Measurements from ENCODE around the gene GFY. TPM values are rescaled to one million over a fixed set of nuclear protein-coding genes. Genes with fewer than 3 reads are reported as not detected.

Gene GFY
- total and polyA plus RNA-seq, 5 donors: not detected

GRCh38 chr19:49447485-49448431 lies 22.6 kb downstream of the GFY start:
- Histone ChIP-seq H3K4me3 (ENCODE audit: low read length) (no peak overlapping the region), H3K4me1 (ENCODE audit: control insufficient read depth, insufficient read depth, low read length) (no peaks in the 10 kb centered on the region), H3K27me3 (ENCODE audit: control insufficient read depth, insufficient read depth) (no peaks in the 10 kb centered on the region), H3K9me3 (ENCODE audit: control insufficient read depth, low read length) (no peaks in the 10 kb centered on the region), H3K27ac (ENCODE audit: low read length) (no peak overlapping the region)
- intact Hi-C loops (cut with DNase I): loop anchor here in 2 of 4 donors (10.0 kb wide), 2 partner anchors 83 to 183 kb away; partner anchors contain the start of genes DKKL1 (in 1 of the 2) and TEAD2 (in 1 of the 2)
- DNase-seq (peak; percentile 76 to 87 (median 81)), ATAC-seq (no peak)
- 67% methylated on average over 32 of the region's 32 CpGs for WGBS

DNA sequence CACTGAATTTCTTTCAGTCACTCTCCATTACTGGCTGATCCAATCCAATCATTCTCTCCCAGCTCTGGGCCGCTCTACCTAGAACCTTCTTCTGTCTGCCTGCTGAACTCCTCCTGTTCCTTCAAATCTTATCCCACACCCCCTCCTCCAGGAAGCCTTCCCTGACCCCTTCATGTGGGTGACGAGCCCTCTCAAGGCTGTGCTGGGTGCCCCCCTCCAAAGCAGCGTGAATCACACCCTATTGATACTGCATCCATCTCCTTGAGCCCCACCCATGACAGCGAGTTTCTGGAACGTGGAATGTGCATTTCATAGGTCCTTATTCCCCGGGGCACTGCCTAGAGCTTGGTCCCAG lies 23.2 kb downstream of the GFY start:
- intact Hi-C loops (cut with DNase I): loop anchor here in 2 of 4 donors (10.0 kb wide), 2 partner anchors 84 to 184 kb away; partner anchors contain the start of genes DKKL1 (in 1 of the 2) and TEAD2 (in 1 of the 2)
- Histone ChIP-seq H3K27me3 (ENCODE audit: control insufficient read depth, insufficient read depth) (no peaks in the 10 kb centered on the region), H3K4me3 (ENCODE audit: low read length) (no peak overlapping the region), H3K4me1 (ENCODE audit: control insufficient read depth, insufficient read depth, low read length) (no peaks in the 10 kb centered on the region), H3K9me3 (ENCODE audit: control insufficient read depth, low read length) (no peaks in the 10 kb centered on the region), H3K27ac (ENCODE audit: low read length) (no peak overlapping the region)
- WGBS: 92% methylated on average over 6 of the region's 6 CpGs
- ATAC-seq (no peak), DNase-seq (no peak)

- intact Hi-C loops (cut with DNase I): no loop called here
- Histone ChIP-seq H3K27me3 (ENCODE audit: control insufficient read depth, insufficient read depth) (no peaks in the 10 kb centered on the region), H3K27ac (ENCODE audit: low read length) (no peak overlapping the region)
Measured at GRCh38 chr19:49450405-49450804, 25.2 kb downstream of the GFY start.

DNA sequence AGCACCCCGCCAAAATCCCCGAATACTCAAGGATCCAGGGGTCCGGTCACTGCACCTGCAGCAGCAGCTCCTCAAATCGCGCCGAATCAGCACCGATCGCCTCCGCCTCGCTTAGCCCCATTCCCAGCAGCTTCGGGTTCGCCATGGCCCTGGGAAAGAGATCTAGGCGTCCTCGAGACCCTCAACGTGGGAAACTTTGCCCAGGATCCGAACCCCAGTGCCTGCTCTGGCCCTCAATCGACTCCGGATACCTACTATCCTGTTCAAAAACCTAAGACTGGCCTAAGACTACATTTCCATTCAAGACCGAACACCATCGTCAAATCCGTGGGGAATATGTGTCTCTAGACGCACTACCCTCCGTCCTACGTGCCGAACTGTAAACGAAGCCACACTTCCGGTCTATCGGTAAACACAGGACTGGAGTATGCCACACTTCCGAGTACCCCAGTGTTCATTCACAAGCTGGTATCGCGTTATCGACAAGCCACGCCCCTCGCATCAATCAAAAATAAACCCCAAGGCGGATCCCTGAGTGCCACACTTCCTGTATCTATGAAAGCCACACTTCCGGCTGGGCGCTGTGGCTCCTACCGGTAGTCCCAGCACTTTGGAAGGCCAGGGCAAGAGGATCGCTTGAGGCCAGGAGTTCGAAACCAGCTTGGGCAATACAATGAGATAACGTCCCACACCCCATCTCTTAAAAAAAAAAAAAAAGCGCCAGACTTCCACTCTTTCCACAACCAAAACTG lies 26.4 kb downstream of the GFY start, which contains the start of gene PIH1D1:
Gene PIH1D1 (minus strand): TSS at position 385 of the 752 bp plus-strand sequence. CDS start 240 bp downstream, at position 145.
- intact Hi-C loops (cut with DNase I): no loop called here
- no peaks in the 10 kb centered on the region for H3K4me1 ChIP-seq (ENCODE audit: control insufficient read depth, insufficient read depth, low read length)
- peak within 1 kb of the TSS; percentile 98 for H3K27ac ChIP-seq (ENCODE audit: low read length)
- H3K9me3 ChIP-seq (ENCODE audit: control insufficient read depth, low read length): no peaks in the 10 kb centered on the region
- 1% methylated on average over 42 of the region's 42 CpGs for WGBS
- H3K4me3 ChIP-seq (ENCODE audit: low read length): peak within 1 kb of the TSS; percentile 78
- DNase-seq (peak; percentile 96 to 99 (median 97)), ATAC-seq (peak; percentile 84 to 86)
- no peaks in the 10 kb centered on the region for H3K27me3 ChIP-seq (ENCODE audit: control insufficient read depth, insufficient read depth)

More at GRCh38 chr19:49450405-49450804, 25.2 kb downstream of the GFY start:
- ATAC-seq (no peak), DNase-seq (peak in 1 of 3 donors; percentile 20)
- Histone ChIP-seq H3K4me1 (ENCODE audit: control insufficient read depth, insufficient read depth, low read length) (no peaks in the 10 kb centered on the region), H3K9me3 (ENCODE audit: control insufficient read depth, low read length) (no peaks in the 10 kb centered on the region), H3K4me3 (ENCODE audit: low read length) (no peak overlapping the region)
- 85% methylated on average over 7 of the region's 7 CpGs for WGBS

- Histone ChIP-seq H3K9me3 (ENCODE audit: control insufficient read depth, low read length) (no peaks in the 10 kb centered on the region), H3K4me3 (ENCODE audit: low read length) (peak within 1 kb of the TSS; percentile 78), H3K4me1 (ENCODE audit: control insufficient read depth, insufficient read depth, low read length) (no peaks in the 10 kb centered on the region), H3K27me3 (ENCODE audit: control insufficient read depth, insufficient read depth) (no peaks in the 10 kb centered on the region), H3K27ac (ENCODE audit: low read length) (peak within 1 kb of the TSS; percentile 98)
- intact Hi-C loops (cut with DNase I): no loop called here
- peak; percentile 93 to 95 for ATAC-seq
- WGBS: under 1% methylated on average over 66 of the region's 66 CpGs
- DNase-seq: peak; percentile 98 to 99 (median 99)
Measured at GRCh38 chr19:49453013-49453756, 28.0 kb downstream of the GFY start, which contains the start of gene ALDH16A1. Gene ALDH16A1 (plus strand): TSS chr19:49453225. CDS start chr19:49453332, 107 bp downstream.

DNA sequence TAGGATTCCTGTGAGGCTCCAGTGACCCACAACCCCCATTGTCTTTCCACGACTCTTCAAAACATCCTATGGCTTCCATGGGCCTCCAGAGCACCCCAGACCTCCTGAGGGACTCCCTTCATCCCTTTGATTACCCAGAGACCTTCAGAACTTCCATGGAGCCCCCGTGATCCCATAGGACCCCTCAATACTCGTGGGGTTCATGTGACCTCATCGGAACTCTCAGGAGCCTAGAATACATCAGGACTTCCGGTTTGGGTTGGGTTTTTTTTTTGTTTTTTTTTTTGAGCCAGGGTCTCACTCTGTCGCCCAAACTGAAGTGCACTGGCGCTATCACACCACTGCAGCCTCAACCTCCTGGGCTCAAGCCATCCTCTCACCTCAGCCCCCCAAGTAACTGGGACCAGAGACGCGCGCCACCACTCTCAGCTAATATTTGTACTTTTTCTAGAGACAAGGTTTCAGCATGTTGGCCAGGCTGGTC lies 28.6 kb downstream of the GFY start:
- 36% methylated on average over 10 of the region's 10 CpGs for WGBS
- ATAC-seq: no peak
- Histone ChIP-seq H3K27me3 (ENCODE audit: control insufficient read depth, insufficient read depth) (no peaks in the 10 kb centered on the region), H3K27ac (ENCODE audit: low read length) (peak overlapping the region; percentile 98), H3K4me3 (ENCODE audit: low read length) (peak overlapping the region; percentile 78), H3K9me3 (ENCODE audit: control insufficient read depth, low read length) (no peaks in the 10 kb centered on the region), H3K4me1 (ENCODE audit: control insufficient read depth, insufficient read depth, low read length) (no peaks in the 10 kb centered on the region)
- DNase-seq: peak in 1 of 3 donors; percentile 48
- intact Hi-C loops (cut with DNase I): no loop called here

DNA sequence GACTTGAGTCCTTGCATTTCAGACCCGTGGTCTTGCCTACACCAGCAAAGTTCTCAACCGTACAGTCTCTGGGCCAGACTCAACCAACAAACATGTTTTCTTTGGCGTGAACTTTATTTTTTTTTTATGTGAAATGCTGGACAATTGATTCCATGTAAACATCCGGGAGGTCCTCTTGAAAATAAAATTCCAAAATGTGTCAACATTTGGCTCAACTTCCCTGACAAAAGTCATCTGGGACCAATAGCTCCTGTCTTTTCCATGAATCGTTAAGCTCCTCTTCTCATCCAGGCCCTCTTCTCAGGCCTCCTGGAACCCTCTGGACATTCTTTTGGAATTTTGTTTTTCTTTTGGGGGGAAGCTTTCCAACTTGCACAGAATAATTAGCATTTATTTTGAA lies 30.6 kb downstream of the GFY start:
- H3K4me1 ChIP-seq (ENCODE audit: control insufficient read depth, insufficient read depth, low read length): no peaks in the 10 kb centered on the region
- ATAC-seq: no peak
- WGBS: 46% methylated on average over 5 of the region's 5 CpGs
- H3K9me3 ChIP-seq (ENCODE audit: control insufficient read depth, low read length): no peaks in the 10 kb centered on the region
- H3K27ac ChIP-seq (ENCODE audit: low read length): no peak overlapping the region
- H3K4me3 ChIP-seq (ENCODE audit: low read length): no peak overlapping the region
- H3K27me3 ChIP-seq (ENCODE audit: control insufficient read depth, insufficient read depth): no peaks in the 10 kb centered on the region
- intact Hi-C loops (cut with DNase I): no loop called here
- DNase-seq: no peak

- H3K4me3 ChIP-seq (ENCODE audit: low read length): no peak overlapping the region
- 65% methylated on average over 5 of the region's 5 CpGs for WGBS
- H3K9me3 ChIP-seq (ENCODE audit: control insufficient read depth, low read length): no peaks in the 10 kb centered on the region
- no peak for ATAC-seq
- H3K27me3 ChIP-seq (ENCODE audit: control insufficient read depth, insufficient read depth): no peaks in the 10 kb centered on the region
- peak overlapping the region; percentile 88 for H3K27ac ChIP-seq (ENCODE audit: low read length)
- intact Hi-C loops (cut with DNase I): no loop called here
- H3K4me1 ChIP-seq (ENCODE audit: control insufficient read depth, insufficient read depth, low read length): no peaks in the 10 kb centered on the region
- DNase-seq: no peak
Measured at GRCh38 chr19:49456326-49456725, 31.1 kb downstream of the GFY start.

GRCh38 chr19:49458567-49458903 lies 33.3 kb downstream of the GFY start:
- 93% methylated on average over 5 of the region's 5 CpGs for WGBS
- DNase-seq: no peak
- intact Hi-C loops (cut with DNase I): no loop called here

DNA sequence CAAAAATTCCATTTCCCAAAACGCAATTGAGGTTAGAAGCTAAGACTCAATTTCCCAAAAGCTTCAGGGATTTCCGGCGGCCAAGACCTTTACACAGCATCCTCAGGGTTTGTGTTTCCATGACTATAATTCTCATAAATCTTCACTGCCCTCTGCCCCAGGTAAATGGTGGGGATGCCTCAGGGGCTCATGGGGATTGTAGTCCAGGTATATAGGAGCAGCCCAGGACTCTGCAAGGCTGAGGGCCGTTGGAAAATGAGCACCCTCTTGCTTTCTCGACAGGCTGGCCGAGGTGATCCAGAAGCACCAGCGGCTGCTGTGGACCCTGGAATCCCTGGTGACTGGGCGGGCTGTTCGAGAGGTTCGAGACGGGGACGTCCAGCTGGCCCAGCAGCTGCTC lies 34.2 kb downstream of the GFY start:
- intact Hi-C loops (cut with DNase I): no loop called here

More at GRCh38 chr19:49458567-49458903, 33.3 kb downstream of the GFY start:
- no peaks in the 10 kb centered on the region for H3K9me3 ChIP-seq (ENCODE audit: control insufficient read depth, low read length)
- H3K4me1 ChIP-seq (ENCODE audit: control insufficient read depth, insufficient read depth, low read length): no peaks in the 10 kb centered on the region
- no peak for ATAC-seq
- H3K27ac ChIP-seq (ENCODE audit: low read length): peak overlapping the region; percentile 43
- no peak overlapping the region for H3K4me3 ChIP-seq (ENCODE audit: low read length)
- no peaks in the 10 kb centered on the region for H3K27me3 ChIP-seq (ENCODE audit: control insufficient read depth, insufficient read depth)

More for the DNA sequence above, 34.2 kb downstream of the GFY start:
- no peaks in the 10 kb centered on the region for H3K9me3 ChIP-seq (ENCODE audit: control insufficient read depth, low read length)
- H3K27ac ChIP-seq (ENCODE audit: low read length): no peak overlapping the region
- WGBS: 95% methylated on average over 12 of the region's 12 CpGs
- DNase-seq (no peak), ATAC-seq (no peak)
- no peaks in the 10 kb centered on the region for H3K4me1 ChIP-seq (ENCODE audit: control insufficient read depth, insufficient read depth, low read length)
- no peak overlapping the region for H3K4me3 ChIP-seq (ENCODE audit: low read length)
- H3K27me3 ChIP-seq (ENCODE audit: control insufficient read depth, insufficient read depth): no peaks in the 10 kb centered on the region

Measured in right cardiac atrium (tissue), 5 donors.